ENCODE measurements around the gene WASF3. TPM values are rescaled to one million over a fixed set of nuclear protein-coding genes. Genes with fewer than 3 reads are reported as not detected.
A peak's percentile ranks its signal among the peaks of the same experiment; 100 is the strongest.
"Not testable (repeated sequence)": the region's sequence is repeated elsewhere in the genome, so short reads cannot be mapped to it uniquely, and the experiment has no call there.

WASF3 gene
- total RNA-seq, 1 donor from 2014 or later, result 12.5 TPM

DNA sequence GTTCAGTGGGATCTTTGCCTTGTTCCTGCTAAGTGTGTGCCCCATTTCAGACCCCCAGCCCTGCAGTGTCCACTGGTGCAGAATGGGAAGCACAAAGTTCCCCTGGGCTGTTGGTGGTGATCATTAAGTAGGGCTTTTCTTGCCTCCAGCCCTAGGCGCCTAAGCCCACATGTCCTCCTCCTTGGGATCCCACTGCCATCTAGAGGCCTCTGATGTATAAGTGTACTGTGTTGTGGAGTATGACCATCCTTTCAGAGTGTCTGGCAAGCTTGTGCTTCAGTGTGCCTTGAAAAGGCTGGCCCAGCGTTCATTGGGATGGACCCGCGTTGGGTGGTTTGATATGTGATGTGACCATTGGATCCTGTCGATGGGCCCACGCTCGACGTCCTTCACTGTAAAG, 71.2 kb downstream of the WASF3 start:
- no peak for DNase-seq (ENCODE audit: low read depth)

DNA sequence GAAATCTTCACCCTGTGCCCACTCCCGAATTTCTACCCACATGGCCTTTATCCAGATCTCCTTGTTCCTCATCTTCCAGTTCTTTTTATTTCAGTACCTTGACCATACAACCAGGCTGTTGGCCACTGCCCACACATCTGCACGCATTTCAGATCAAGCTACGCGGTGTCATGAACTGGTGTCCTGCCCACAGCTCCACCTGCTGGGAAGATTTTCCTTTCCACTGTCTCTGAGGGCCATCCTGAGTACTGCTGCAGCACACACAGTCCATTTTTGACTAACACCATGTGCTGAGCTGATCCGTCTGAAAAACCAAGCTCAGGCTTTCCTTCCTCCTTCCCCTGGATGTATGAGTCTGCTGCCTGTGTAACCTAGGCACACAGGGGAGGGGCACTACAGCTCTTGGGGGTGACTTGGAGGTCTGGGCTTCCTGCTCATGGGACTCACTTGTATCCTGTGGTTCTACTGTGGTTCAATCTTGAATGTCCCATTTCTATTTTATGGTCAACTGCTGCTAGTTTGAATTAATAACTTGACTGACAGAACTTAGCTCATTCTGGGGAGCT, 71.9 kb downstream of the WASF3 start:
- no peak for DNase-seq (ENCODE audit: low read depth)

DNA sequence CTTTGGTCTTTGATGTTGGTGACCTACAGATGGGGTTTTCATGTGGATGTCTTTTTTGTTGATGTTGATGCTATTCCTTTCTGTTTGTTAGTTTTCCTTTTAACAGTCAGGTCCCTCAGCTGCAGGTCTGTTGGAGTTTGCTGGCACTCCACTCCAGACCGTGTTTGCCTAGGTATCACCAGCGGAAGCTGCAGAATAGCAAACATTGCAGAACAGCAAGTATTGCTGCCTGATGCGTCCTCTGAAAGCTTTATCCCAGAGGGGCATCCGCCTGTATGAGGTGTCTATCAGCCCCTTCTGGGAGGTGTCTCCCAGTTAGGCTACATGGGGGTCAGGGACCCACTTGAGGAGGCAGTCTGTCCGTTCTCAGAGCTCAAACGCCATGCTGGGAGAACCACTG, 78.2 kb downstream of the WASF3 start:
- DNase-seq (ENCODE audit: low read depth), result not testable (repeated sequence)

DNA sequence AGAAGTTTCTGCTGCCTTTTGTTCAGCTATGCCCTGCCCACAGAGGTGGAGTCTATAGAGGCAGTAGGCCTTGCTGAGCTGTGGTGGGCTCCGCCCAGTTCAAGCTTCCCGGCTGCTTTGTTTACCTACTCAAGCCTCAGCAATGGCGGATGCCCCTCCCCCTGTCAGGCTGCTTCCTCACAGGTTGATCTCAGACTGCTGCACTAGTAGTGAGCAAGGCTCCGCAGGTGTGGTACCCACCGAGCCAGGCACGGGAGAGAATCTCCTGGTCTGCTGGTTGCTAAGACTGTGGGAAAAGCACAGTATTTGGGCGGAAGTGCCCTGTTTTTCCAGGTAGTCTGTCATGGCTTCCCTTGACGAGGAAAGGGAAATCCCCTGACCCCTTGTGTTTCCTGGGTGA, 78.6 kb downstream of the WASF3 start:
- not testable (repeated sequence) for DNase-seq (ENCODE audit: low read depth)

DNA sequence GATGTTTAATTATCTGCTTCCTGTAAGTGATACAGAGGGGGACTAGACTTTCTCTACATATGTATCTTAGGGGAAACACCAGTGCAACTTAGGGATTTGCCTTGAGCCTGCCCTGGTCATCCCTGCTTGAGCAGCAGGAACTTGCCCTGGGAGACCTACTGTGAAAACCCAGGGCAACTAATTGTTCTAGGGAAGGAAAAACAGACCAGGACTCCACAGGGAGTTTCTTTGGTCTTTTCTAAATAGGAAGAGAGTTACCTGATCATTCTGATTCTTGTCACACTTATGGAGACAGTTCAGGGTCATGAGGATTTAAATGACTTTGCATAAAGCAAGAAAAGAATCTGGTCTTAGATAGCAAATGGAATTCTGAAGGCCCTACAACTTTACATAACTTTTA, 89.1 kb downstream of the WASF3 start:
- DNase-seq (ENCODE audit: low read depth), result no peak

DNA sequence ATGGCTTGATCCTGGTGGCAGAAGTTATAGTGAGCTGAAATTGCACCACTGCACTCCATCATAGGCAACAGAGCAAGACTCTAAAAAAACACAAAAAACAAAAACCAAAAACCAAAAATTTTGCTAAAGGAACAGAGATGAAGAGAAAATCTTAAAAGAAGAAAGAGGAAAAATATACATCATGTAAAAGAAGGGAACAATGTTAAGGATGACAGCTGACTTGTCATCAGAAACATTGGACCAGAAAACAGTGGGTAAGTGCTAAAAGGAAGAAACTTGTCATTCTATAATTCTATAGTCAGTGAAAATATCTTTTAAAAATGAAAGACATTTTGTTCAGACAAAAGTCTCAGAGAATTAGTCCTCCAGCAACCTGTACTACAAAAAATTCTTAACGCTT, 93.8 kb downstream of the WASF3 start:
- DNase-seq (ENCODE audit: low read depth), result no peak

DNA sequence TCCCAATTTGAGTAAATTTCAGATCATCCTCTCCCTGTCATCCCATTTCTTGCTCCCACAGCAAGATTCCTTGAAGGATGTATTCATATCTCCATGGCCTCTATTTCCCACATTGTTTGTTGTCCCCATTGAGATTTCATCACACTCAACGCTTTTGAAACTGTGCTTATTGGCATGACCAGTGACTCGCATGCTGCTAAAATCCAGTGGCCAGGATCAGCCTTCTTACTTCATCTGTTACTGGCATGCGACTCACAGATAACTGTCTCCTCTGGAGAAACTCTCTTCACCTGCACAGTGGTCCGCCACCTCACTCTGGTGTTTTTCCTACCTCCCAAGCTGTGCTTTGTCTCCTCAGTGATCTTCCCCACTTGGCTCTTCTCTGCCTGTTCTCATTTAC, 95.8 kb downstream of the WASF3 start:
- no peak for DNase-seq (ENCODE audit: low read depth)

DNA sequence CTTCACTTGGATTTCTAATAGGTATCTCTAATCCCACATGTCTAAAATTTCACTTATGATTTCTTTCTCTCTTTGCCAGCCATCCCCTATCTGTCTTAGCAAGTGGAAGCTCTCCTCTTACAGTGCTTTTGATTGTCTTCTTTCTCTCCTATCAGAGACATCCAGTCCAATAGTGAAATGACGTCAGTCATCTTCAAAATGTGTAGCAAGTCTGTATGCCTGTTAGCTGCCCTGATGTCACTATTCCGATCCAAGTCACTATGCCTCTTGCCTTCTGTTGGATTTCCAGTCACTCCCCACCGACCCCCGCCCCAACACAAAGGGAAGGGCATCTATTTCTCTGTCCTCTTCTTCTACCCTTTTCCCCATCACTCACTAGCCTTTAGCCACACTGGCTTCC, 96.4 kb downstream of the WASF3 start:
- no peak for DNase-seq (ENCODE audit: low read depth)

DNA sequence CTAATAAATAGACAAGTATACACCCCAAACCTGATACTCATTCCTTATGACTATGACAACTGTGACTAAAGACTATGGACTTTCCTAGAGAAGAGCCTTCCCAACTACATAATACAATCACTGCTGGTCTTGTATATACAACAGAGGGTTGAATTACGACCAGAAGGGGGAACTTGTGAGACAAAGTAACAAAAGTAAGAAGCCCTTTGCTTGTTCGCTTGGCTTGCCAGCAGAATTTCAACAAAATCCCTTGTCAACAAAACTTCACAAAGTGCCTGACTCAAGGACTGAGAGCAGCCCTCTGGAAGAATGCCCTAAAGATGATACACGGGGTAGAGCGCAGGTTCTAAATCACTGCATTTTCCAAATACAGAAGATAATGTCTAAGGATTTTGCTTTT, 99.4 kb downstream of the WASF3 start:
- DNase-seq (ENCODE audit: low read depth), result peak; percentile 52

DNA sequence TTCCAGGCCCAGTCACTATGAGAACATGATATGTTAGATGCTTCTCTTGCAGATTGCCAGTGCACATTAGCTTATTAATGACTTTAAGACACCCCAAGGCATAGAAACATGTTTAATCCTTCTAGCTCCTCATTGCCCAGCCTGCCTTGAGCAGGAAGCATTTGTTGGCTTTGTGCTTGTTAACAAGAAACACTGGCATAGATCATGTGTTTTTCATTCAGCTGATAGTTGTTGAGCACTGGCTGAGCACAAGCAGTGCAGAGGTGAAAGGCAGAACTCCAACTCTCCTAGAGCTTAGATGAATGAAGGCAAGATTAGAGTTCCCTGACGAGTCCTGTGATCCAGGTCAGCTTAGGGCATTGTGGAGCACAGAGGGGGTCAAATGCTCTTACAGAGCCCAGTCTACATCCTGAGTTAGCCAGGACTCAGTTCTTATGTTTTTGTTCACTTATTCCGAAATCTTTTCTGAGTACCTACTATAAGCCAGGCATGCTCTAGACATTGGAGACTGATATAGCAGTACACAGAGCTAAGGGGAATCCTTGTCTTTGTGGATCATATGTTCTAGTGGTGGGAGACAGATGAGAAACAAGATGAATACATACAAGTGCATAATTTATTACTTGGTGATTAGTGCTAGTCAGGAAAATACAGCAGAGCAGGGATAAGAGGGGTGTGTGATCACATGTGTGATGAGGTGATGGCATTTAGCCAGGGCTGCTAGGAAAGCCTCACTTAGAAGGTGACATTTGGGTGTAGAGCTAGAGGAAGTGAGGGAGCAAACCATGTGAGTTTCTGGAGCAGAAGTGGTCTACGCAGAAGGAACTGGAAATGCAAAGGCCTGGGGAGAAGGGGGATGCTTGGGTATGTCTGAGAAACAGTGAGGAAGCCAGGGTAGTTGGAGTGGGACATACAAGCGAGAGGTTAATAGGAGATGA, 101.2 kb downstream of the WASF3 start:
- DNase-seq (ENCODE audit: low read depth), result no peak

DNA sequence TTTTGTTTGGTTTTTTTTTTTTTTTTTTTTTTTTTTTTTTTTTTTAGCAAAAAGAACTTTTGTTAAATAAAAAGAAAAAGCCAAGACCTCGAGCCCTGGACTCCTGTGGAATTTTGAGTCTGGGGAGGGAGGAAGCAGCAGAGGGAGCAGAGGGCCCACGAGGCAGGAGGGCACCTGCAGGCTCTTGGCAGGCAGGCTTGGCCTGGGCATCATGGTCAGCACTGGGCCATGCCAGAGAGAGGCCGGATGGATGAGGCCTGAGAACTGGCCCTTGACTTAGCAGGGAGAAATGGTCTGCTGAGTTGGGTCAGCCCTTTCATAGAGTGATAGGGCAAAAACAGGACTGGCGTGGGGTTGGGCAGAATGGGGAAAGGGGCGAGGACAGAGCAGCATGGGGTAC, 102.7 kb downstream of the WASF3 start:
- DNase-seq (ENCODE audit: low read depth), result no peak

DNA sequence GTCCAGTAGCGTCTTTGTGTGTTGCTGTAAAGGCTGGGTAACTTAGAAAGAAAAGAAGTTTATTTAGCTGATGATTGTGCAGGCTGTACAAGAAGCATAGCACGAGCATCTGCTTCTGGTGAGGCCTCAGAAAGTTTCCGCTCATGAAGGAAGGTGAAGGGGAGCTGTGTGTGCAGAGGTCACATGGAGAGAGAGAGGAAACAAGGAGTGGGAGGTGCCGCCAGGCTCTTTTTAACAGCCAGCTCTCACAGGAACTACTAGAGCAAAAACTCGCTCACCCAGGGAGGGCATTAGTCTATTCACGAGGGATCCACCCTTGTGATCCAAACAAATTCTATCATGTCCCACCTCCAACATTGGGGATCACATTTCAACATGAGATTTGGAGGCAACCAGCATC, 103.3 kb downstream of the WASF3 start:
- DNase-seq (ENCODE audit: low read depth), result no peak

DNA sequence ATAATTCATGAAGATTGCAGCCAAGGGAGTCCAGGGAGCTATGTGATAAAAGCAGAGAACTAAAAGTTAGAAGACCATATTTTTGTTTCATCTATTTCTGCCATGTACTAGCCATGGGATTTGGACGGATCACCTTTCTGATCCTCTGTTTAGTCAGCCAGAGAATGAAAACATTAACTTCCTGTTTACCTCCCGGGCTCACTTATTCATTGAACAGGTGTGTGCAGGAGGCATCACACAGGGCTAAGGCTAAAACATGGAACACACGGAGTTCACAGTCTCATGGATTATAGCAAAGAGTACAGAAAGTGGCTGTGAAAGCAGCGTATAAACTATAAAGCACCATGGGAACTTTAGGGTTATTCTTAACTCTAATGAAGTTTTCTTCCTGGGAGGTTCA, 106.3 kb downstream of the WASF3 start:
- DNase-seq (ENCODE audit: low read depth), result no peak

DNA sequence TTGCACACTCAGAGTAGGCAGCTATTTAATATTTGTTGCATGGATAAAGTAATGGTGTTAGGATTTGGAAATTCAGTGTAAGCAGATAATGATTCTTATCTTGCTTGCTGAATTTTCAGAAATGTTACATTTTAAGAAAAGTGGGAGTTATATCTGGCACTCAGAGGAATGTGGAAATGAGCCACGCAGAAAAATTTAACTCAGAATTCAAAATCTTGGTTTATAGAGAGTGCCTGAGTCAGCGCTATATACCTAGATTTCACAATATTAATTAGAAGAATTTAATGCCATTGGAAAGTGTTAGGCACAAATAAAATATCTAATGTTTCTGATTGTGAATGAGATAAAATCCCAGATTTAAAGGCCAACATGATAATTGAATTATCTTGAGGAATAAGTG, 106.8 kb downstream of the WASF3 start:
- no peak for DNase-seq (ENCODE audit: low read depth)

DNA sequence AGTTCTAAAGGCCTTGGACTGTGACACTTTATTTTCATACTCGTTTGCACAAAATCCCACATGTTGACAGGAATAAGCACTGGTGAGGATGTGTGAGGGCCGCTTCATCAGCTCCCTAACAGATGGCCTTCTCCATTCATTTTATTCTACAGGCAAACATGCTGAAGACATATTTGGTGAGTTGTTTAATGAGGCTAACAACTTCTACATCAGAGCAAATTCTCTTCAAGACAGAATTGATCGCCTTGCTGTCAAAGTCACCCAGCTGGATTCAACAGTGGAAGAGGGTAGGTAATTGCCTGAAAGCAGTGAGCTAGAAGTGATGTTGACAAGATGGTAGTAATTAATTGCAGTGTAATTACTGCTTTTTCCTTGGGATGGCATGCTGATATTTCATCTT, 107.4 kb downstream of the WASF3 start:
- DNase-seq (ENCODE audit: low read depth), result no peak

DNA sequence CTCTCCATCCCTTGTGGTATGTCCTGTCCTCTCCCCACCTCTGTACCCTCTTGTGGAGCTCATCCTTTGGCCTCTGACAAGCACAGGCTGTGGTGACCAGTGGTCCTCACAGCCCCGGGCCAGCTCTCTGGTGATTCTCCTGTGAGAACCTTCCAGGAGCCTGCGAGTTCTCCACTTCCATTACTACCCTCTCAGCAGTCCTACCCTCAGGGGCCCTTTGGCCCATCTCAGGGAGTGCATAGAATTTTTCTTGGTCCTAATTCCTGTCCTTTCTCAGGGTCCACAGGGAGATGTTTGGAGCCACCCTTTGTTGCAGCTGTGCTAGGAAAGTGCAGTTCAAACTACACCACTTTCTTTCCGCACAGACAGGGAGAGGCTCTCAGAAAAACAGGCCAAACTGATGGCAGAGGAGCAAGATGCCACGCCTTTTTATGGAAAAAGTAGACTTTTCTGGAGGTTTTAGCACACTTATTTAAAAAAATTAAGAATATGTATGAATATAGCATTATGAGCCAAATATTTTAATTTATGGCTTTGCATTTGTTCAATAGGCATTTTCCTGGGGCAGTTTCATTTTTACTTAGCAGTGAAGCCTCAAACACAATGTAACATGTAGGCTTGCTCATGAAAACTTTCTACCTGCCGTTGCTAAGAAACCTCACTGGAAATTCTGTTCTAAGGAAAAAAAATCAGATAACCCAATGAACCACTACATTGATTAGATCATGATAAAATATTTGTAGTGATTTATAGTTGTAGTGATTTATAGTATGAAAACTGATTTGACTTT, 111.1 kb downstream of the WASF3 start:
- DNase-seq (ENCODE audit: low read depth), result no peak

DNA sequence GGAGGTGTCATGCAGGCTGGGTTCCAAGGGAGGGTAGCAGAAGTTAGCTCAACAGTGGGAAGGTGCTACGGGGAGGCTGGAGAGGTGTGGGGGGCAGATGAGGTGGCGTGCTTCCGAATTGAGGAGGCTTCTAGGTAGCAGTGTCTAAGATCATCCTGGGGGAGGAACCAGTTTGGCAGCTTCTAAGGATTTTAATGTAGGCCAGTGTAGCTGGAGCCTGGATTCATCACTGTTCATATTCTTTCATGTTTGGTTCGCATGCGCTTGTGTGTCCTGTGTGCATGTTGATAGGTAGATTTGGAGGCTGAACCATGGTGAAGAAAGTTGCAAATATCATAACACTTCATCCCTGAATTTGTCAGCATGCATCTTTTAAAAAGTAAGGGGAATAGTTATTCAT, 116.4 kb downstream of the WASF3 start:
- DNase-seq (ENCODE audit: low read depth), result no peak

DNA sequence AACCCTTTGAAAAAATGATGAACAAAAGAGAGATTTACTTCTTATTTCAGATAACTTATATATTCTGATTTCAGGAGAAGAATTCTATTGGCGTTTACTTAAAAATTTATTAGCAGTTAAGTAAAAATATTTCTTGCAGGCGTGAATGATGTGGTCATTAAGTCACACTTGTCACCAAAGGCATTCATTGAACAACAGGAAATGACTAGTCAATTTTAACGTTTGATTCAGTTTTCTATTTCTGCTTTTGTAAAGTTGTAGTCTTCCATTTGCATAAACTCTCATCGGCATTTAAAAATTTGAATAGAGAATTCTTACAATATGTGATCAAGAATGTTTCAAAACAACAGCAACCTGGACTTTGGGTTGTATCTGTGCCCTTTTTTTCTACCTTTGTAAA, 119.7 kb downstream of the WASF3 start:
- DNase-seq (ENCODE audit: low read depth), result no peak

DNA sequence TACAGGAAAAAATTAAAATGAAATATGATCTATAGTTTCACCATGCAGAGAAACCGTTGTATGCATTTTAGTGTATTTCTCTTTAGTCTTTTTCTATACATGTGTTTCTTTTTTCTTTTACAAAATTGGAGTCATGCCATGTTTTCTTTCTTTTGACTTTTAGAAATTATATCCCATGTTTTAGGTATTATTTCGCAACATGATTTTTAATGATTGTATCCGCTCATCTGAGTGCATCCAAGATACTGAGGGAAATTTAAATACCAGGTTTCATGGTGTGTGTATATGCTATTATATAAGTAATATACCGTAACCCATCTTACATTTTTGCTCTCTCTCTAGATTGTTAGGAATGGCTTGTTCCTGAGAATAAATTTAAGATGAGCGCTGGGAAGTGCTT, 120.8 kb downstream of the WASF3 start:
- no peak for DNase-seq (ENCODE audit: low read depth)

DNA sequence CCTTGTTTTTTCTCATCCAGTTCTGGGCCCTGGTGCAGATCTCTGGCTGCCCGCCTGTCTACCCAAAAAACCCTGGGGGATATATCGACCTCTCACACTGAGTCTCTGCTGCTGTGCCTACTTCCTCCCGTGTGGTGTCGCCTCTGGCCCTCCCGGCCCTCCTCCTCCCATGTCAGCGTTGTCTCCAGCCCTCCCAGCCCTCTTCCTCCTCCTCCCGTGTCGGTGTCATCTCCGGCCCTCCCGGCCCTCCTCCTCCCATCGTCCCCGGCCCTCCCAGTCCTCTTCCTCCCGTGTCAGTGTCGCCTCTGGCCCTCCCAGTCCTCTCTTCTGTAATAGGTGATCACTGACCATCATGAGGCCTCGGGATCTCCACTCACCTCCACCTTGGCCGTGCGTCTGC, 121.3 kb downstream of the WASF3 start:
- DNase-seq (ENCODE audit: low read depth), result no peak

DNA sequence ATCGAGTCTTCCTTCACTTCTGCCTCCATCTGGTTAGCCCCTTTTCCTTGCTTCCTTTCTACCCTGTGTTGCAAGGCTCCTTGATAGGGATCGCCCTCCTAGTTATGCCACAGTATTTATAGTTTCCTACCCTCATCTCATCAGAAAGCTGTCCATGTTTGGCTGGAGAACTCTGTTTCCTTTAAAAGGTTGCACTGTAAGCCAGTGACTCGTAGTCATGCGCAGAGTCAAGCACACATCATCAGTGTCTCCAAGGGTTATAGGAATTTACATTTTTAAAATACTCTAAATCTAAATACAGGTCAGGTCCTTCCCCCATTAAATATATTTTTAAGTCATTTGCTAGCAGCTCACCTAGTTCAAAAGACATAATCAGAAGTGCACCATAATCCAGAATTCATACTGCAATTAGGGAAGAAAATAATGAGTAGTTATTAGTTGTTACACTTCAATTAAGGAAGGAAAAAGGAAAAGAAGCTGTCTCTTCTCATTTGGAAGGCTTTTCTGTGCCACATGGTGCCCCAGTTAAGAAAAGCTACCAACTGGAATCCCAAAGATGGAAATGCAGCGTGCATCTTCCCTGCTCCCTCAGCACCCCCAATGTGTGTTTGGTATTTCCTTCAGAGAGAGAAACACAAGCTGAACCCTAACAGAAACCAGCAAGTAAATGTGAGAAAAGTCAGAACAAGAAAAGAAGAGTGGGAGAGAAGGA, 122.1 kb downstream of the WASF3 start:
- DNase-seq (ENCODE audit: low read depth), result peak; percentile 32

DNA sequence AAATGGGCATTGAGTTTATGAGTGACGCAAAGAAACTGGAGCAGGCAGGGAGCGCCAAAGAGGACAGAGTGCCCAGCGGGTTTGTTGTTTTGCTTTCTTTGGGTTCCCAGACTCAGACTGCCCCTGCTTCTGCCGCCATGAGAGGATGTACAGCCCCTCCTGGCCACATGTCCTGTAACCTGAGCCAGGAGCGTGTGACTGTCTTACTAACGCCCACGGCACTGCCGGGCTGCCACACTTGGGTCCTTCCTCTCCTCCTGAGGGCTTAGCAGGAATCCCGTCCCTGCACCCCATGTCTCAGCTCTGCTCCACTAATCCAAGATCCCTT, 122.6 kb downstream of the WASF3 start:
- DNase-seq (ENCODE audit: low read depth), result no peak
